Measurements from ENCODE around the gene NOP58. TPM values are rescaled to one million over a fixed set of nuclear protein-coding genes. Genes with fewer than 3 reads are reported as not detected.
A peak's percentile ranks its signal among the peaks of the same experiment; 100 is the strongest.

NOP58 gene
- total and polyA plus RNA-seq, 10 of the 15 experiments (the other 5 are each of a cell fraction or from before 2014, with no cell fraction given), result 131 to 327 (median 217) TPM

GRCh38 chr2:202270487-202270886, 4.9 kb downstream of the NOP58 start (continued):
- TF ChIP-seq, protein P1, sequence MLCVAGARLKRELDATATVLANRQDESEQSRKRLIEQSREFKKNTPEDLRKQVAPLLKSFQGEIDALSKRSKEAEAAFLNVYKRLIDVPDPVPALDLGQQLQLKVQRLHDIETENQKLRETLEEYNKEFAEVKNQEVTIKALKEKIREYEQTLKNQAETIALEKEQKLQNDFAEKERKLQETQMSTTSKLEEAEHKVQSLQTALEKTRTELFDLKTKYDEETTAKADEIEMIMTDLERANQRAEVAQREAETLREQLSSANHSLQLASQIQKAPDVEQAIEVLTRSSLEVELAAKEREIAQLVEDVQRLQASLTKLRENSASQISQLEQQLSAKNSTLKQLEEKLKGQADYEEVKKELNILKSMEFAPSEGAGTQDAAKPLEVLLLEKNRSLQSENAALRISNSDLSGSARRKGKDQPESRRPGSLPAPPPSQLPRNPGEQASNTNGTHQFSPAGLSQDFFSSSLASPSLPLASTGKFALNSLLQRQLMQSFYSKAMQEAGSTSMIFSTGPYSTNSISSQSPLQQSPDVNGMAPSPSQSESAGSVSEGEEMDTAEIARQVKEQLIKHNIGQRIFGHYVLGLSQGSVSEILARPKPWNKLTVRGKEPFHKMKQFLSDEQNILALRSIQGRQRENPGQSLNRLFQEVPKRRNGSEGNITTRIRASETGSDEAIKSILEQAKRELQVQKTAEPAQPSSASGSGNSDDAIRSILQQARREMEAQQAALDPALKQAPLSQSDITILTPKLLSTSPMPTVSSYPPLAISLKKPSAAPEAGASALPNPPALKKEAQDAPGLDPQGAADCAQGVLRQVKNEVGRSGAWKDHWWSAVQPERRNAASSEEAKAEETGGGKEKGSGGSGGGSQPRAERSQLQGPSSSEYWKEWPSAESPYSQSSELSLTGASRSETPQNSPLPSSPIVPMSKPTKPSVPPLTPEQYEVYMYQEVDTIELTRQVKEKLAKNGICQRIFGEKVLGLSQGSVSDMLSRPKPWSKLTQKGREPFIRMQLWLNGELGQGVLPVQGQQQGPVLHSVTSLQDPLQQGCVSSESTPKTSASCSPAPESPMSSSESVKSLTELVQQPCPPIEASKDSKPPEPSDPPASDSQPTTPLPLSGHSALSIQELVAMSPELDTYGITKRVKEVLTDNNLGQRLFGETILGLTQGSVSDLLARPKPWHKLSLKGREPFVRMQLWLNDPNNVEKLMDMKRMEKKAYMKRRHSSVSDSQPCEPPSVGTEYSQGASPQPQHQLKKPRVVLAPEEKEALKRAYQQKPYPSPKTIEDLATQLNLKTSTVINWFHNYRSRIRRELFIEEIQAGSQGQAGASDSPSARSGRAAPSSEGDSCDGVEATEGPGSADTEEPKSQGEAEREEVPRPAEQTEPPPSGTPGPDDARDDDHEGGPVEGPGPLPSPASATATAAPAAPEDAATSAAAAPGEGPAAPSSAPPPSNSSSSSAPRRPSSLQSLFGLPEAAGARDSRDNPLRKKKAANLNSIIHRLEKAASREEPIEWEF (IDR thresholded peaks at IDR 0.05; ENCODE audit: insufficient replicate concordance, low read depth, low read length), result no peak
- TF ChIP-seq, protein P2, sequence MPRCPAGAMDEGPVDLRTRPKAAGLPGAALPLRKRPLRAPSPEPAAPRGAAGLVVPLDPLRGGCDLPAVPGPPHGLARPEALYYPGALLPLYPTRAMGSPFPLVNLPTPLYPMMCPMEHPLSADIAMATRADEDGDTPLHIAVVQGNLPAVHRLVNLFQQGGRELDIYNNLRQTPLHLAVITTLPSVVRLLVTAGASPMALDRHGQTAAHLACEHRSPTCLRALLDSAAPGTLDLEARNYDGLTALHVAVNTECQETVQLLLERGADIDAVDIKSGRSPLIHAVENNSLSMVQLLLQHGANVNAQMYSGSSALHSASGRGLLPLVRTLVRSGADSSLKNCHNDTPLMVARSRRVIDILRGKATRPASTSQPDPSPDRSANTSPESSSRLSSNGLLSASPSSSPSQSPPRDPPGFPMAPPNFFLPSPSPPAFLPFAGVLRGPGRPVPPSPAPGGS (IDR thresholded peaks at IDR 0.05; ENCODE audit: borderline replicate concordance, insufficient read depth, low read depth, low read length, poor library complexity, severe bottlenecking), result no peak
- TF ChIP-seq JUNB (IDR thresholded peaks at IDR 0.05) (no peak), ZNF24 (IDR thresholded peaks at IDR 0.05) (no peak), SMAD5 (IDR thresholded peaks at IDR 0.05; ENCODE audit: low read depth) (no peak), SREBF1 (IDR thresholded peaks at IDR 0.05; ENCODE audit: low read length) (no peak), PKNOX1 (IDR thresholded peaks at IDR 0.05) (peak; percentile 11; the same call in 1 of the 2 replicates), ZNF274 (IDR thresholded peaks at IDR 0.05; ENCODE audit: insufficient read depth, insufficient read length) (no peak), BHLHE40 (IDR thresholded peaks at IDR 0.05; ENCODE audit: borderline replicate concordance in 1 of 2, low read depth in 2 of 2, low read length in 1 of 2) (no peak), IKZF2 (IDR thresholded peaks at IDR 0.05) (peak; percentile 35 to 36; a peak in 1 of 4 replicates), ZZZ3 (IDR thresholded peaks at IDR 0.05; ENCODE audit: control insufficient read depth, insufficient read length, low read depth) (no peak), MYC (IDR thresholded peaks at IDR 0.05; ENCODE audit: insufficient read depth, insufficient read length, insufficient replicate concordance, low read length, severe bottlenecking) (no peak), HDAC6 (IDR thresholded peaks at IDR 0.05; ENCODE audit: unreplicated experiment) (no peak), EGR1 (IDR thresholded peaks at IDR 0.05; ENCODE audit: borderline replicate concordance in 1 of 2, low read depth in 2 of 2, low read length in 2 of 2) (no peak), YY1 (IDR thresholded peaks at IDR 0.05; ENCODE audit: low read depth, low read length) (peak; percentile 71; the same call in 1 of the 2 replicates), CHD2 (IDR thresholded peaks at IDR 0.05; ENCODE audit: borderline replicate concordance, low read depth, low read length) (no peak), NR2F1 (conservative IDR thresholded peaks at IDR 0.05) (peak; percentile 59; the same call in 1 of the 2 replicates), IRF3 (IDR thresholded peaks at IDR 0.05) (no peak), CREB1 (IDR thresholded peaks at IDR 0.05; ENCODE audit: low read depth) (no peak), SP1 (IDR thresholded peaks at IDR 0.05; ENCODE audit: low read depth, low read length) (no peak)
- TF ChIP-seq, protein P3, sequence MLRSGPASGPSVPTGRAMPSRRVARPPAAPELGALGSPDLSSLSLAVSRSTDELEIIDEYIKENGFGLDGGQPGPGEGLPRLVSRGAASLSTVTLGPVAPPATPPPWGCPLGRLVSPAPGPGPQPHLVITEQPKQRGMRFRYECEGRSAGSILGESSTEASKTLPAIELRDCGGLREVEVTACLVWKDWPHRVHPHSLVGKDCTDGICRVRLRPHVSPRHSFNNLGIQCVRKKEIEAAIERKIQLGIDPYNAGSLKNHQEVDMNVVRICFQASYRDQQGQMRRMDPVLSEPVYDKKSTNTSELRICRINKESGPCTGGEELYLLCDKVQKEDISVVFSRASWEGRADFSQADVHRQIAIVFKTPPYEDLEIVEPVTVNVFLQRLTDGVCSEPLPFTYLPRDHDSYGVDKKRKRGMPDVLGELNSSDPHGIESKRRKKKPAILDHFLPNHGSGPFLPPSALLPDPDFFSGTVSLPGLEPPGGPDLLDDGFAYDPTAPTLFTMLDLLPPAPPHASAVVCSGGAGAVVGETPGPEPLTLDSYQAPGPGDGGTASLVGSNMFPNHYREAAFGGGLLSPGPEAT (IDR thresholded peaks at IDR 0.05; ENCODE audit: low read depth), result no peak; the same call in 1 of the 2 replicates

Data from GM12878 (cell line).